D341Med (cell line): ENCODE results near the gene SLC6A13.
"Not testable (repeated sequence)": the region's sequence is repeated elsewhere in the genome, so short reads cannot be mapped to it uniquely, and the experiment has no call there.

Experiments used
- DNase-seq: peaks from one replicate; pipeline ENCODE4 v3.0.0; 2012; ENCODE audit warnings: low spot score

SLC6A13 gene

DNA sequence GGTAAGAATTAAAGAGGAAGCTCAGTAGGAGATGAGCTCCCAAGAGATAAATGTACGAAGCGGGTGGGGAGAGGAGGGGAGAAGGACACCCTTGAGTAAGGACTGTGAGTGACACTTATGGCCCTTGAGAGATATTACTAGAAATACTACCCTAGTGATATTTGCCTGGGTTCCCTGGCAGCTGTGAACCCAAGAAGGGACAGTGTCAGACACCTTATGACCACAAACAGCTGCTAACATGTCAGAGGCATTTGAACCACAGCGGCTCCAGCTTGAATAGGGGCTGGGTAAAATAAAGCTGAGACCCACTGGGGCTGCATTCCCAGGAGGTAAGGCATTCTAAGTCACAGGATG is 29.0 kb downstream of the SLC6A13 start:
- DNase-seq = no peak

DNA sequence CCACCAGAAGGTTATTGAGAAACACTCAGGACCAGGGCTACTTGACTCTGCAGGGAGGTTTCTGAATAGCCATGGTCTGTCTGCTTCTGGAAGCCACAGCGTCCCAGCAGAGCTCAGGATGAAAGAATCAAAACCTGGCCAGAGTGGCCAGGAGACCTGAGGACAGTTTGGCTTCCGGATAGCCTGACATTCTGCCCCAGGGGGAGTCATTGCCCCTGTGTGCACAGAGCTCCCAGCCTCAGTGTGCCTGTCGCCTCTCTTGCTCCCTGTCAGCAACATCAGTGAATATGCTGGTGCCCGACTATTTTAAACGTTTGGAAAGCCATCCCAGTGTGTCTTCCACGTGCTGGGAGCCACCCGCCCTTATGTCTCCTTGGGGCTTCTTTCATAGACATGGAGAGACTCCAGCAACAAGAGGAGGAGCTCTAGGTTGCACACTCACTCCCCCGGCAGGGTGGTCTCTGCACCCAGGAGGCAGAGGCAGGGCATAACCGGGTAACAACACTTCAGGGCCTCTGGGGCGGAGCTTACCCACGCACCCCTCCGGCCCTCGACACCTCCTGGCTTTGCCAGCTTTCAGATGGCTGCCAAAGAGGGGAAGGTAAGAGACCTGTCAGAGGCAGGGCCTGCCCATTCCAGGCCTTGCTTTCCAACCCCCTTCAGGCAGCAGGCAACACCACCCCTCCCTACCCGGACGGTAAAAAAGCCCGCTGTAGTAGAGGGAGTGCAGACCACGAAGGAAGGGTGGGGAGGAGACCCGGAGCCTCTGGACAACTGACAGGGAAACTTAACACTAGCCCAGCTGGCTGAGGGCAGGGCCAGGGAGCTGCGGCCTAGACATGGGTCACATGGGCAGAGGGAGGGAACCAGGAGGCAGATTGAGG is 29.7 kb downstream of the SLC6A13 start:
- DNase-seq = no peak

DNA sequence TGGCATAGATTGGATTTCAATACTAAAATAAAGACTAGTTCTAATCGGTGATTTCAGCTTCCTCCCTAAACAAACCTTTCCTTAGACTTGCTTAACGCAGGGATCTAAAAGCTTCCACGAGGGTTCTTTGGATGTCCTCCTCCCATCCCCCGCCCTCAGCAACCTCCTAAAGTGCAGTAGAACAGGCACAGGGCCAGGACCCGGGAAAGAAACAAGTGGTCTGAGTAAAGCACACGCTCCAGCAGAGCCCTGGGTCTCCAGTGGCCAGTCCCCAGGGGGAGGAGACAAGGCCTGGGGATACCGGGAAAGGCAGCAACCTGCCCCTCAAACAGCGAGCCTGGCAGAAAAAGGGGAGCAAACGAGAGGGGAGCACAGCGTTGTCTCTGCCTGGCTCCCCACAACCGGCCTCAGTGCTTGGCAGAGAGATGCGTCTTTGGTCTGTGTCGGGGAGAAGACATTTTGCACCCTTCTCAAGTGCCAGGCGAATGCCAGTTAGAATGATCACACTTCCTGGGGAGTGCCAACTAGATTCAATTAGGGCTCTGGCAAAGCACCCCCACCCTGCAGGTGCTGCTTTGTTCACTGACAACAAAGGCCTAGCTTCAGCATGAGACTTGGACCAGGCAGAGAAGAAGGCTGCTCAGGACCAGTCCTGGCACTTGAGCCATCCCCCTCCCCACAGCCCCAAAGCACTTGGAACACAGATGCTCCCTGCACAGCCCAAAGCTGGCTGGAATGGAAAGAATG is 31.5 kb downstream of the SLC6A13 start:
- DNase-seq = no peak

DNA sequence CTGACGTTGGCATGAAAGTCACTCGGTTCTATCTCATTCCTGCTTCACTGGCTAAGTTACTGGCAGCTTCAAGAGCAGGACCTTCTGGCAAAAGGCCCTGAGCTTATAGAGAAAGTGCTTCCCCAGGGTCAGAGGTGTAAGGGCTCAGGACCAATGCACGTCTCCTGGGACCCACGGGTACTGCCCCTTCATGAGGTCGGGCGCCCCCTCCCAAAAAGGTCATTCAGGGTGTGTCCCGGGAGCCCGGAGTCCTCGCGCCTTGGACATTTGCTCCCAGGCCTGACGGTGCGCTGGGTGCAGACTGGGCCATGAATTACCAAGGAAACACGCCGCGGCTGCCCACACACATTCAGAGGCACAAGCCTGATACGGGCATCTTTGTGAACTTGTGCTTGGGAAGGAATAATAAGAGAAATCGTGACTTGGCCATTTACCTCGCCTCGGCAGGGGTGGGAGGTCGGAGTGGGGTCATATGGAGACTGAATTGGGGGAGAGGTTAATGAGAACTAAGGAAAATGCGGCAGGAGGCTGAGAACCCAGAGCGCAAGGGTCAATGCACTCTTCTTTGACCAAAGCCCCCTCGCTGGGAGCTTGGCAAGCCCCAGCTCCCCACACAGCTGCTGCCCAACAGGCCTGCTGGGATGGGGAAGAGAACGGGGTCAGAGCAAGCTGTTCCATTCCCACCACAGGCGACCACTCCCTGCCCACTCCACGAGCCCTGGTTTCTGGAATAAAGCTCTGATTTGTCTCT is 33.0 kb downstream of the SLC6A13 start:
- DNase-seq = no peak

DNA sequence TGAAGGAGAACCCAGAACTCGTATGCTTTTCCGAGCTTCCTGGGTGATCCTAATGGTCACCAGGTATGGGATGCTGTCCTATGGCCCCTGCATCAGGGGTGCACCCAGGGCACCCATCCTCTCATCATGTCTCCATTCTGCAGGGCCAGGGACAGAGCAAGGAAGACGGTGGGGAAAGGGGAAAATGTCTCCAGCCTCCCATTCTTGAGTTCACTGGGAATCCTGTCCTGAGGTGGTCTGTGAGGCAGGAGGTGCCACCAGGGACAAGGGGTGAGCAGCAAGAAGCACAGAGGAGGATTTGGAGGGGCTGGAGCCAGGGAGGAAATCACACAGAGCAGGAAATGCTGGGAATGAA is 33.8 kb downstream of the SLC6A13 start:
- DNase-seq = no peak

DNA sequence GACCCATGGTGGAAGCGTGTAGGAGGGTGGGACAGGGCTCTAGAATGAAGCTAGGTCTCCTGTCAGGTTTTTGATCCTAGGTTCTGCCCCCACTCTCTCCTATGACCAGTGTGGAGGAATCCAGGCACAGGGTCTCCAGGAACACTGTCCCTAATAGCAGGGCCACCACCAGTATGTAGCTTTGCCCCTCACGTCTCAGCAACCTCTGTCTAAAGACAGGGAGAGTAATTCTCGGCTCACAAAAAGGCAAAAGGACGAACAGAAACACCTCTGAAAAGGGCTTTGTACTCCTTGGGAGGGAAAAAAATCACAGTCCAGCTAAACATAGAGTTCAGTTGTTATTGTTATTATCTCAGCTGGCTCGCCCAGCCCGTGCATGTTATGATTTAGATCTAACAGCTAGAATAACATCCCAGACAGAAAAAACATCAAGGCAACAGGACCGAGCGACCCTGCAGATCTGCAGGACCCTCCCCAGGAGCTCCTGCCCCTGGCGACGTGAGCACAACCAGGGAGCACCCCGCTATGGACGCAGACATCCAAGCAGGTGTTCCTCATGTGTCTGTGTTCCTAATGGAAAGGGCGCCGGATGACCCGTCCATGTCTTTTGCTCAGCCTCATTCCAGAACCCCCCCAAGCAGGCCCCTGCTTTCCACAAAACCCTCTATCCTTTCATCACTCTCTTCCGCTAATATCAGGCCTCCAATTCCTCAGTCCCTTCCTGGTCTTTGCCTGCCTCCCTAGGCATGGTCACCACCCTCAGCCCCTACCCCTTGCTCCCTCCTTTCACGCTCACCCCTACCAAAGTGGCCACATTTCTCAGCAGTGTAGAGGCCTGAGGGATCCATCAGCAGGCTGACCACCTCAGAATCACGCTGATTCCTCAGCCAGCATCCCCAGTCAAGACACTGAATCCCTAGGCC is 34.5 kb downstream of the SLC6A13 start:
- DNase-seq = no peak

DNA sequence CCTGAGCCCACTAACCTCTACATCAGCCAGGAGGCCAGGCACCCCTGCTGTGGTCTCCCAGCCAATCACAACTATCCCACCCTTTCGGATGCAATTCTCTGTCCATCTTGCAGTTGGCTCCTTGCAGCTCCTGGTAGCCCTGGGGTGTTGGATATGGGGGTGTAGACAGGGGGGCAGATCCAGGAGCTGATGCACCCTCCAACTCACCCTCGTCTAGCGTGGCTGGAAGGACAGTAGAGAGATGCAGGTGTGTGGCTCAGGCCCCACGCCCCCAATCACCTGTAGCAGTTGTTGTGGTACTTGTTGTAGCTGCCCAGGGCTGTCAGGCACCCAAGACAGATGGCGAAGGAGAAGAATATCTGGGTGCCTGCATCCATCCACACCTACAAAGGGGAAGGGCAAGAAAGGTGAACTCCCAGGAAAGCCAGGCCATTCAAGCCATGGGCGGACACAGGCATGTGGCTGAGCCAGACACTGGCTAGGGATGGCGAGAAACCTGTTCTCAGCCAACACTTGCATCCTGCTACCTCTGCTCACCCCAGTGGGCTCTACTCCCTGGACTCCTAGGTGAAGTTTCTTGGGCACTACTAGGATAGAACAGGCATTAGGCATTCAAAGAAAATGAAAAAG is 35.2 kb downstream of the SLC6A13 start:
- DNase-seq = no peak

DNA sequence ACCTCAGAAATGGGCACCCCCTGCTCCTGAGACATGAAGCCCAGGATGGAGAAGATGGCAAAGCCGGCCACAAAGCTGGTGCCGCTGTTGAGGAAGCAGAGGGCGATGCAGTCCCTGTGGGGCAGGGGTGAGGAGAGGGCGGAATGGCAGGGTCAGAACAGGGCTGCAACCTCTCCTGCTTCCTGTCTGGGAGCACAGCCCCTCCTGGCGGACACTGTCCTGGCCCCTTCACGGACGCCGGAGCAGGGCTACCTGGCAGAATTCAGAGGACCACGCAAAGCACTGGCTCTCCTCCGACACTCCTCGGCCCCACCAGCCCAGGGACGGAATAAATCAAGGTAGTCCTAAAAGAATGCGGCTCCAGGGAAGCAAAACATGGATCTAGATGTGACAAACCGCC is 36.2 kb downstream of the SLC6A13 start:
- no peak for DNase-seq

DNA sequence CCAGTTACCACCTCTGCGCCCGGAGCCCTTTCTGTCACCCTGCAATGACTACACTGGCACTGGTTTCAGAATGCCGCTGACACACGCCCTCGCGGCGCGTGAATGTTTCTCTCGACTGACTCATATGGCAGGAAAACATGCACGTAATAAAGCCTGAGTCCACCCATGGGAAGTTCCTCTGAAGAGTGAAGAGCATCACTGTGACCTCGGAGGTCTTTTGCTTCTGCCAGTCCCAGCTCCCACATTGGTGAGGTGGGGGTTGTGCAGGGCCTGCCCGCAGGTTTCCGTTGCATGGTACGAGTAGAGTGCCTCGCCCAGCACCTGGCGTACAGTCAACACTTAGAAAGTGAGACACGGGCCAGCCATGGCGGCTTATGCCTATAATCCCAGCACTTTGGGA is 37.6 kb downstream of the SLC6A13 start:
- DNase-seq = no peak

DNA sequence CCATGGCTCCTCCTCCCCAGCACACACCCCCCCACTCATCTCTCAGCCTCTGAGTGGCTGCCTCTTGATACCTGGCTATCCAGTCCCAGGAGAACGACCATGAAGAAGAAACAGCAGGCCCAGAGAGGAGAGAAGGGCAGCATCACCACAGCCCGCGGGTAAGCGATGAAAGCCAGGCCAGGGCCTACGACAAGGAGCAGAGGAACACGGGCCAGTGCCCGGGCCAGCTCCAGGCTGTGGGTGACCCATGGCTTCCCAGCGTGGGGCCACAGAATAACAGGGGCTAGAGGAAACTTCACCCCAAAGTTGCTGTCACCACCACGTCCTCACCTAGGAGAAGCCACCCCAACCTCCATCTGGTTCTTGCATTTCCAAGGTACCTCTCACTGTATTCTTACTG is 38.3 kb downstream of the SLC6A13 start:
- no peak for DNase-seq

DNA sequence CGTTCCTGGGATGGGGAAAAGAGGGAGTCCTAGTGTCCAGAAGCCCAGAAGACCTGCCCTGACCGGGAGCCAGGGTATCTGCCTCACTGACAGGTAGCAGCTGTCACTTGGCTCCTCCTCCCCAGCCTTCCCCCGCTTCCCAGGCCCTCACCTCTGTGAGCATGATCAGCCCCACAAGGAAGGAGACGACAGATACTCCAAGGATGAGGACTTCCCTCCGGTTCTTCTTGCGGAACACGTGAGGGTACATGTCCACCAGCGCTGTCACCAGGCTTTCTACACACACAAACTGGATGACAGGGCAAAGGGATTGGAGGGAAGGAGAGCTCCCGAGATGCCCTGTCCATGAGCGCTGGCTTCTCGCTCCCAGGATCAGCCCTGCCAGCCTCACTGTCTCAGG is 38.8 kb downstream of the SLC6A13 start:
- no peak for DNase-seq

DNA sequence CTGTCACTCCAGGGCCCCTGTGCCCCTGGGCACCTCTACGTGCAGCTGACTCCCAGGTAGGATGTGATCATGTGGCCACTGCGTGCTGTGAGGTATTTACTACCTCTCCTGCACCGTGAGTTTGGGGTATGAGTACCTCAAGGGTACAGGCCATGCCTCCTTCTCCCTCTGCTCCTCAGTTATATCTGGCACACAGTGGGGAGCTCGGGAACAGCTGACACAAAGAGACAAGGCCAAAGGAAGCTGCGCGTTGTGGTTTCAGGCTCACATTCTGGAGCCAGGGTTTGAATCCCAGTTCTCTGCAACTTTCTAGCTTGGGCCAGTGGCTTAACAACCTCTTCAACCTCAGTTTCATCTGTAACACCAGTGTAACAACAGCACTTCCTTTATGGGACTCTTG is 40.9 kb downstream of the SLC6A13 start:
- no peak for DNase-seq

DNA sequence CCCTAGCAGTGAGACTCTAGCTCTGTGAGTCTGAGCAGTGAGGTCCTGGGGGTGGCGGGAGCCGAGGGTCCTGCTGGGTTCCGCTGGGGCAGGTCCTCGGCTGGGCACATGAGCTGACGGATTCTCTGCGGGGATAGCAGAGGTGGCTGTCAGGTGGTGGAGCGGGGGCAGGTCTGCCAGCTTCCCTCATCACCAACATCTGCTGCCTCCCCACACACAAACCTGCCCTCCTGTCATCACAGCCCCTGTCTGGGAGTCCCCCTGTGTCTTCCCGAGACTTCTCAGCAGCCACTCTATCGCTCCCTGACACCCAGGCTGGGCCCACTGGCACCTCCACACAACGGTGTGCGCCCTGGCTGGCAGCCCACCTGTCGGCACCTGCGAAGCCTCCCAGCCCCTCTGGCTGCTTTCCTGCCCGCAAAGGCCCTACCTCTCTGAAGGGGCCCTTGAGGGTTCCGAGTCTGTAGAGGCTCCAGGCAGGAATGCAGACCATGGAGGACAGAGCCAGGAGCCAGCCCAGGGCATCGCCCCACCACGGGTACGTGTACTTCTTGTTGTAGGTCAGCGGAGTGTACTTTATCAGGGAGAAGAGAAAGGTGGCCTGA is 41.6 kb downstream of the SLC6A13 start:
- no peak for DNase-seq

DNA sequence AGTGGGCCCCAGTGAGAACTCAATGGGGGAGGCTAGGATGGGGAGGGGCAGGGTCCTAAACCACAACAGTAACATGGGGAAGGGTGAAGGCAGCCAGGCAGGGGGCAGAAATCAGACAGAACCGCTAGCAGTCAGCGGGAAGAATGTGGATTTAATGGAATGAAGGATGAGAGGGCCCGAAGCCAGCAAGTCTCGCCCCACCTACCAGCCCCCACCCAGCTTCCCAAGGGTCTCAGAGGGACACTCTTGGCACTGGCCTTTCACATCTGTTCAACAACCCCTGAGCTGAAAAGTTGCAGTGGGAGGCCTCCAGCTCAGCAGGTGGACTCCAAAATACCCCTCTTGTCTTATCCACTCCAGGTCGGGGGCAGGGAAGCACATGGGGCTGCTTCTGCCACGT is 42.1 kb downstream of the SLC6A13 start:
- no peak for DNase-seq

DNA sequence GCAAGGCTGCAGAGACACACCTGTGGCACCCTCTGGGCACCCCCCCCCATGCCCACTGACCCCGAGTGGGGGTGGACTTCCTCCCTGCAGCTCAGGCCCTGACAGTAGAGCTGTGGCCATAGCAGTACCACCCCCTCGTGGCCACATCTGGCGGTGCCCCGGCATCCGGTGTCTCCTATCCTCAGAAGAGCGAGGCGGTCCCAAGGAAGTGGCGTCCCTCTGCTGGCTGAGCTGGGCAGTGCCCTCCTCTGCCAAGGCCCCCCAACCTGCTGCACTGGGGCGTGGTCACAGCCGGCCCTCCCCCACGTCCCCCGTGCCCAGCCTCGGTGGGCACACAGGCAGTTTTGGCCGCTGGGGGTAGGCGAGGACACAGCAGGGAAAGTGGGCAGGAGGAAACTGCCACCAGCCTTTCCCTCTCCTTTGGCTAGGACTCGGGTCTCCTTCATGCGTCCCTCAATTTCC is 42.7 kb downstream of the SLC6A13 start:
- DNase-seq = peak; percentile 89

DNA sequence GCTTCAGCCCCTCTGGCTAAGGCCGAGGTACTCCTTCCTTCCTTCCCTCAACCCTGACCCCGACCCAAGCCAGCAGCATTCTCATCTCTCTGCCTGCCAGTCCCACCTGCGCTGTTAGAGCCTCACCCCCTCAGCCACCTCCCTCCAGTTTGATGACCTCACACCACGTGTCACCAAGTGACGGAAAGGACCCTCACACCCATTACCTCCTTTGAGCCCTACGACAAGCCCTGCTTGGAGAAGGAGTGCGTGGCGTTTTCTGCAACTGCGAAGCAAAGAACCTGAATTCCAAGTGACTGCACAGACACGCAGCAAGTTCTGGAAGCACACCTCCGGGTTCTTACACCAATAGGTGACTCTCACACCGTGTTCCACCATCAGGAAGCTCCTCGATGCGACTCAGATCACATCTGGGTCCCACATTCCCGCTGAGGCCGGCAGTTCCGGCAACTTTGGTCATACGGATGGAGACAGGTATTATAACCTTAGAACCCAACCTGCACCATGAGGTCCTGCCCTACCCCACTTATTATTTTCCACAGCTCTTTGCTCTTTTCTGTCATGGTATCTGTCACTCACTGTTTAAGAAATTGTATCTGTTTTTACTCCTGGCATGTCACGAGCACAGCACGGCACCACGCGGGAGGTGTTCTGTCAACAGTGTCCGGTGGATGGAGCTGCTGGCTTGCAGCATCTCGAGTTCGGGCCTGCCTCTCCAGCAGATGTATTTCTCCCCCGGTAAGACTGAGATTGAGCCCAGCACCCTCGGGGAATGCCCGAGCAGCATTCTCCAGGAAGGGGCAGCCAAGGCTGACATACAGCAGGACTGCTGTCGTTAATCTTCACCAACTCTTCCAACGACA is 43.7 kb downstream of the SLC6A13 start:
- no peak for DNase-seq

DNA sequence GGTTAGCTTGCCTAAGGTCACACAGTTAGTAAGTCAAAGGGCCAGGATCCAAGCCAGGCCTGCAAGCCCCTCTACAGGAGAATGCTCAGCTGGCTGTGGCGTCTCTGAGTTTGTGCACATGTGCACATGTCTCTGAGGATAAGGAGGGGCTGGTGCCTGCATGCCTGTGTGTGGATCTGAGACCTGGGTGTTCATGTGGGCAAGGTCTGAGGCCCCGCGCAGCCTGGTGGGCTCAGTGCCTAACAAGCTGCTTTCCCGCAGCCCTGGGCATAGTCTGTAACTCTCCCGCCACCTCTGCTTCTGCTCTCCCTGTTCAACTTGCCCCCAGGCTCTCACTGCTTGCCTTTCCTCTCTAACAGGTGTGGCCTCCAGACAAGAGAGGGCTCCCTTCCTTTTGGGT is 44.4 kb downstream of the SLC6A13 start:
- DNase-seq = no peak

DNA sequence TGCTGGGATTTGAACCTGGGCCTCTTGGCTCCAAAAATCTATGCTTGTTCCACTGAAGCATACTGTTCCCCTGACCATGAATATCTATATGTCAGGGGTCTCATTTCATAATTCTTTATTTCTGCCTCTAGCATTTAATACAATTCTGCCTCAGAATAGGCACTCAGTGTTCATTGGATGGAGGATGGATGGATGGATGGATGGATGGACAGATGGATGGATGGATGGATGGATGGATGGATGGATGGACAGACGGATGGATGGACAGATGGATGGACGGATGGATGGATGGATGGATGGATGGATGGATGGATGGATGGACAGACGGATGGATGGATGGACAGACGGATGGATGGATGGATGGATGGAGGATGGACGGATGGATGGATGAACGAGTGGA is 45.6 kb downstream of the SLC6A13 start:
- DNase-seq = not testable (repeated sequence)

DNA sequence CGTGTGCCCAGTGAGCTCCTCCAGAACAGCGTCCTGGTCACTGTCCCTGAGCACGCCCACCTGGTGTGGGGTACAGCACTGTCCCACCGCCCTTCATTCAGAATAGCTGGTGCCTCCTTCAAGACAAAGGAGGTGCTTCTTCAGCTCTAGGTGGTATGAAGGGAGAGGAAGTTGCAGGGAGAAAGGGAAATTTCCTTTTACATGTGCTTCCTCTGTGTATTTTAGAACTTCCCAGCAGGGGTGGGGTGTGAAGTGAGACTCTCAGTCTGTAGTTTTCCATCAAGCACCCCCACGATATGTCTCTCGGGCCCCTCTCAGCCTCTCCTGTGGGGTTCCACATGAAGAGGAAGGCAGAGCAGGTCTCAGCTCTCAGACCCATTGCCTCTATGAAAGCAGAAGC is 47.5 kb downstream of the SLC6A13 start:
- no peak for DNase-seq
